BLaER1 (cell line): ENCODE measurements around the gene SREBF2.

Experiments used
- H3K27ac ChIP-seq: shearing (Covaris generic); formaldehyde crosslinking; 2 replicates; pipeline ENCODE4 v1.8.1; 2022
- H3K27me3 ChIP-seq: shearing (Covaris generic); formaldehyde crosslinking; 2 replicates; pipeline ENCODE4 v1.8.1; 2022
- H3K36me3 ChIP-seq: shearing (Covaris generic); formaldehyde crosslinking; 2 replicates; pipeline ENCODE4 v1.8.1; 2022
- H3K4me1 ChIP-seq: shearing (Covaris generic); formaldehyde crosslinking; 2 replicates; pipeline ENCODE4 v1.8.1; 2022
- H3K4me2 ChIP-seq: shearing (Covaris generic); formaldehyde crosslinking; 2 replicates; pipeline ENCODE4 v1.8.1; 2022
- H3K4me3 ChIP-seq: shearing (Covaris generic); formaldehyde crosslinking; 2 replicates; pipeline ENCODE4 v1.8.1; 2022
- H3K9ac ChIP-seq: shearing (Covaris generic); formaldehyde crosslinking; 2 replicates; pipeline ENCODE4 v1.8.1; 2022
- H3K9me3 ChIP-seq: shearing (Covaris generic); formaldehyde crosslinking; 2 replicates; pipeline ENCODE4 v1.8.1; 2022
- H4K20me1 ChIP-seq: shearing (Covaris generic); formaldehyde crosslinking; 2 replicates; pipeline ENCODE4 v1.8.1; 2022
- Cebpa-rat ChIP-seq: shearing (Covaris generic); IDR thresholded peaks from 2 replicates; pipeline ENCODE4 v1.8.1; 2022

Gene SREBF2

GRCh38 chr22:41911001-41911611 is 78.2 kb downstream of the SREBF2 start:
- peak overlapping the region; percentile 60 for H3K4me3 ChIP-seq
- H3K4me2 ChIP-seq: peak overlapping the region; percentile 87
- H3K36me3 ChIP-seq: peaks cover 21% of the 10 kb centered on the region
- no peak for TF ChIP-seq Cebpa-rat
- H3K9ac ChIP-seq: 0 out of 2 replicates have a peak overlapping the region, but pooled peaks have one; percentile 24
- peaks cover 59% of the 10 kb centered on the region for H3K4me1 ChIP-seq
- H3K9me3 ChIP-seq: no peaks in the 10 kb centered on the region
- peaks cover 90% of the 10 kb centered on the region for H3K27me3 ChIP-seq
- H3K27ac ChIP-seq: no peak overlapping the region
- H4K20me1 ChIP-seq: peaks cover 99% of the 10 kb centered on the region

GRCh38 chr22:41912338-41913039 is 79.6 kb downstream of the SREBF2 start:
- no peak overlapping the region for H3K27ac ChIP-seq
- peaks cover 99% of the 10 kb centered on the region for H4K20me1 ChIP-seq
- H3K4me3 ChIP-seq: no peak overlapping the region
- TF ChIP-seq Cebpa-rat: no peak
- H3K9ac ChIP-seq: no peak overlapping the region
- H3K9me3 ChIP-seq: no peaks in the 10 kb centered on the region
- no peak overlapping the region for H3K4me2 ChIP-seq
- peaks cover 57% of the 10 kb centered on the region for H3K4me1 ChIP-seq
- H3K27me3 ChIP-seq: peaks cover 100% of the 10 kb centered on the region
- H3K36me3 ChIP-seq: peaks cover 8% of the 10 kb centered on the region; the same call in 1 of the 2 replicates

- peaks cover 99% of the 10 kb centered on the region for H4K20me1 ChIP-seq
- H3K4me3 ChIP-seq: no peak overlapping the region
- H3K36me3 ChIP-seq: peaks cover under 1% of the 10 kb centered on the region; the same call in 1 of the 2 replicates
- H3K9ac ChIP-seq: no peak overlapping the region
- no peaks in the 10 kb centered on the region for H3K9me3 ChIP-seq
- peaks cover 57% of the 10 kb centered on the region for H3K4me1 ChIP-seq
- no peak overlapping the region for H3K27ac ChIP-seq
- no peak overlapping the region for H3K4me2 ChIP-seq
- peaks cover 98% of the 10 kb centered on the region for H3K27me3 ChIP-seq
- TF ChIP-seq Cebpa-rat: no peak
These were observed 80.3 kb downstream of the SREBF2 start for GRCh38 chr22:41913040-41913719.

- H3K27ac ChIP-seq: no peak overlapping the region
- H3K4me1 ChIP-seq: peaks cover 57% of the 10 kb centered on the region
- no peak for TF ChIP-seq Cebpa-rat
- peak overlapping the region; percentile 67 for H3K4me3 ChIP-seq
- H3K36me3 ChIP-seq: no peaks in the 10 kb centered on the region
- peaks cover 90% of the 10 kb centered on the region for H3K27me3 ChIP-seq
- H4K20me1 ChIP-seq: peaks cover 99% of the 10 kb centered on the region
- peak overlapping the region; percentile 96 for H3K4me2 ChIP-seq
- H3K9me3 ChIP-seq: no peaks in the 10 kb centered on the region
- peak overlapping the region; percentile 57; the same call in 1 of the 2 replicates for H3K9ac ChIP-seq
These were observed 81.1 kb downstream of the SREBF2 start for GRCh38 chr22:41913842-41914534.

- Histone ChIP-seq H3K9me3 (no peaks in the 10 kb centered on the region), H4K20me1 (peaks cover 99% of the 10 kb centered on the region), H3K27me3 (peaks cover 84% of the 10 kb centered on the region), H3K4me1 (peaks cover 57% of the 10 kb centered on the region), H3K4me3 (peak overlapping the region; percentile 67), H3K4me2 (peak overlapping the region; percentile 96), H3K27ac (no peak overlapping the region), H3K36me3 (no peaks in the 10 kb centered on the region), H3K9ac (peak overlapping the region; percentile 57)
- no peak for TF ChIP-seq Cebpa-rat
These were observed 81.7 kb downstream of the SREBF2 start for GRCh38 chr22:41914611-41915034.

GRCh38 chr22:41915035-41915785 is 82.3 kb downstream of the SREBF2 start, which contains the start of gene SHISA8:
SHISA8 (minus strand) TSS chr22:41915074; CDS start chr22:41914667, 407 bp downstream.
- Histone ChIP-seq H3K36me3 (no peaks in the 10 kb centered on the region), H3K4me2 (peak within 1 kb of the TSS; percentile 96), H3K4me3 (peak within 1 kb of the TSS; percentile 67), H3K4me1 (peaks cover 55% of the 10 kb centered on the region), H3K9ac (peak within 1 kb of the TSS; percentile 57), H3K27ac (no peak within 1 kb of the TSS), H3K27me3 (peaks cover 78% of the 10 kb centered on the region), H3K9me3 (no peaks in the 10 kb centered on the region), H4K20me1 (peaks cover 97% of the 10 kb centered on the region)
- no peak for TF ChIP-seq Cebpa-rat

GRCh38 chr22:41915786-41916493 is 83.0 kb downstream of the SREBF2 start:
- Histone ChIP-seq H3K9ac (no peak overlapping the region), H3K27ac (no peak overlapping the region), H3K36me3 (no peaks in the 10 kb centered on the region), H3K9me3 (no peaks in the 10 kb centered on the region), H3K4me3 (peak overlapping the region; percentile 67; the same call in 1 of the 2 replicates), H4K20me1 (peaks cover 97% of the 10 kb centered on the region), H3K4me2 (peak overlapping the region; percentile 96; the same call in 1 of the 2 replicates), H3K4me1 (peaks cover 55% of the 10 kb centered on the region), H3K27me3 (peaks cover 71% of the 10 kb centered on the region)
- no peak for TF ChIP-seq Cebpa-rat

- no peaks in the 10 kb centered on the region for H3K36me3 ChIP-seq
- no peak for TF ChIP-seq Cebpa-rat
- H4K20me1 ChIP-seq: peaks cover 97% of the 10 kb centered on the region
- peaks cover 62% of the 10 kb centered on the region for H3K27me3 ChIP-seq
- peaks cover 60% of the 10 kb centered on the region for H3K4me1 ChIP-seq
- no peak overlapping the region for H3K4me3 ChIP-seq
- H3K9me3 ChIP-seq: no peaks in the 10 kb centered on the region
- no peak overlapping the region for H3K27ac ChIP-seq
- H3K4me2 ChIP-seq: no peak overlapping the region
- no peak overlapping the region for H3K9ac ChIP-seq
These were observed 83.9 kb downstream of the SREBF2 start for GRCh38 chr22:41916745-41917358.
